GM21423 (cell line): ENCODE data around the gene SULT1A3.
"Not testable (repeated sequence)": the region's sequence is repeated elsewhere in the genome, so short reads cannot be mapped to it uniquely, and the experiment has no call there.

Experiments
- ATAC-seq: cut with Tn5 transposase; IDR thresholded peaks from one replicate; pipeline ENCODE4 v1.9.1; 2021; ENCODE audit warnings: mild to moderate bottlenecking, moderate library complexity; ENCODE audit not compliant: unreplicated experiment

Gene SULT1A3

GRCh38 chr16:30199049-30199448, at the start of gene SULT1A3:
TSS of gene SULT1A3 (plus strand) at chr16:30199255. CDS start at chr16:30200729, 1,474 bp downstream.
- not testable (repeated sequence) for ATAC-seq

- no peak for ATAC-seq
Observed at GRCh38 chr16:30151091-30151490, 48.0 kb upstream of the SULT1A3 start.

GRCh38 chr16:30152517-30152916, 46.5 kb upstream of the SULT1A3 start:
- ATAC-seq = no peak

GRCh38 chr16:30155188-30155587, 43.9 kb upstream of the SULT1A3 start:
- ATAC-seq = no peak

GRCh38 chr16:30157214-30157613, 41.8 kb upstream of the SULT1A3 start:
- no peak for ATAC-seq

- no peak for ATAC-seq
Observed at GRCh38 chr16:30163538-30163937, 35.5 kb upstream of the SULT1A3 start.

GRCh38 chr16:30166202-30166902, 32.7 kb upstream of the SULT1A3 start:
- peak; percentile 63 for ATAC-seq

- ATAC-seq = not testable (repeated sequence)
Observed at GRCh38 chr16:30168746-30169145, 30.3 kb upstream of the SULT1A3 start.

GRCh38 chr16:30169416-30169815, 29.6 kb upstream of the SULT1A3 start:
- ATAC-seq = not testable (repeated sequence)

- not testable (repeated sequence) for ATAC-seq
Observed at GRCh38 chr16:30170145-30170544, 28.9 kb upstream of the SULT1A3 start.

- no peak for ATAC-seq
Observed at GRCh38 chr16:30173054-30173453, 26.0 kb upstream of the SULT1A3 start.

GRCh38 chr16:30176876-30177275, 22.2 kb upstream of the SULT1A3 start:
- not testable (repeated sequence) for ATAC-seq

GRCh38 chr16:30179195-30179594, 19.9 kb upstream of the SULT1A3 start:
- no peak for ATAC-seq

- ATAC-seq = no peak
Observed at GRCh38 chr16:30179931-30180330, 19.1 kb upstream of the SULT1A3 start.

GRCh38 chr16:30180741-30181140, 18.3 kb upstream of the SULT1A3 start:
- ATAC-seq = no peak

GRCh38 chr16:30183233-30184095, 15.6 kb upstream of the SULT1A3 start, which contains the start of gene CORO1A:
TSS of gene CORO1A (plus strand) at chr16:30183602. CDS start at chr16:30185210, 1,608 bp downstream.
- peak; percentile 45 for ATAC-seq

GRCh38 chr16:30184096-30184890, 14.8 kb upstream of the SULT1A3 start:
- ATAC-seq = peak; percentile 30

GRCh38 chr16:30184891-30185682, 14.0 kb upstream of the SULT1A3 start:
- no peak for ATAC-seq

- ATAC-seq = no peak
Observed at GRCh38 chr16:30185683-30186421, 13.2 kb upstream of the SULT1A3 start.

GRCh38 chr16:30186444-30186781, 12.6 kb upstream of the SULT1A3 start:
- no peak for ATAC-seq
